PFSK-1 (cell line): ENCODE results near the gene MRPL33.

Source experiments
- FOXP2 ChIP-seq: optimal IDR thresholded peaks from 2 replicates; pipeline ENCODE3; 2011; ENCODE audit warnings: borderline replicate concordance, control low read depth, inconsistent platforms; ENCODE audit not compliant: insufficient read depth; ENCODE audit errors: extremely low read length, extremely low read depth
- POLR2AphosphoS5 ChIP-seq: IDR thresholded peaks from 2 replicates; pipeline ENCODE4 v1.6.1; 2012; ENCODE audit warnings: low read depth, mild to moderate bottlenecking, control low read depth, low read length, moderate library complexity
- REST ChIP-seq, 2 experiments: IDR thresholded peaks; 2 replicates each; pipeline versions ENCODE4 v1.6.1 to v1.8.0; 2011 to 2012; ENCODE audit warnings: low read depth in 2 of 2, low read length in 2 of 2, control low read depth in 1 of 2, inconsistent platforms in 1 of 2, mild to moderate bottlenecking in 1 of 2, moderate library complexity in 1 of 2; ENCODE audit not compliant: insufficient read depth in 1 of 2
- SIN3A ChIP-seq: IDR thresholded peaks from 2 replicates; pipeline ENCODE4 v1.6.1; 2012; ENCODE audit warnings: mild to moderate bottlenecking, low read length, moderate library complexity, borderline replicate concordance; ENCODE audit not compliant: insufficient read depth
- TAF1 ChIP-seq: IDR thresholded peaks from 2 replicates; pipeline ENCODE4 v1.6.1; 2012; ENCODE audit warnings: low read length, control low read depth, borderline replicate concordance; ENCODE audit not compliant: insufficient read depth

Gene MRPL33

GRCh38 chr2:27795868-27796277, 24.4 kb downstream of the MRPL33 start:
- TF ChIP-seq POLR2AphosphoS5 (no peak), SIN3A (no peak), TAF1 (no peak), REST (IDR thresholded peaks at IDR 0.05; ENCODE audit: insufficient read depth in 1 of 2, low read depth in 2 of 2, low read length in 2 of 2) (no peak), FOXP2 (no peak)

DNA sequence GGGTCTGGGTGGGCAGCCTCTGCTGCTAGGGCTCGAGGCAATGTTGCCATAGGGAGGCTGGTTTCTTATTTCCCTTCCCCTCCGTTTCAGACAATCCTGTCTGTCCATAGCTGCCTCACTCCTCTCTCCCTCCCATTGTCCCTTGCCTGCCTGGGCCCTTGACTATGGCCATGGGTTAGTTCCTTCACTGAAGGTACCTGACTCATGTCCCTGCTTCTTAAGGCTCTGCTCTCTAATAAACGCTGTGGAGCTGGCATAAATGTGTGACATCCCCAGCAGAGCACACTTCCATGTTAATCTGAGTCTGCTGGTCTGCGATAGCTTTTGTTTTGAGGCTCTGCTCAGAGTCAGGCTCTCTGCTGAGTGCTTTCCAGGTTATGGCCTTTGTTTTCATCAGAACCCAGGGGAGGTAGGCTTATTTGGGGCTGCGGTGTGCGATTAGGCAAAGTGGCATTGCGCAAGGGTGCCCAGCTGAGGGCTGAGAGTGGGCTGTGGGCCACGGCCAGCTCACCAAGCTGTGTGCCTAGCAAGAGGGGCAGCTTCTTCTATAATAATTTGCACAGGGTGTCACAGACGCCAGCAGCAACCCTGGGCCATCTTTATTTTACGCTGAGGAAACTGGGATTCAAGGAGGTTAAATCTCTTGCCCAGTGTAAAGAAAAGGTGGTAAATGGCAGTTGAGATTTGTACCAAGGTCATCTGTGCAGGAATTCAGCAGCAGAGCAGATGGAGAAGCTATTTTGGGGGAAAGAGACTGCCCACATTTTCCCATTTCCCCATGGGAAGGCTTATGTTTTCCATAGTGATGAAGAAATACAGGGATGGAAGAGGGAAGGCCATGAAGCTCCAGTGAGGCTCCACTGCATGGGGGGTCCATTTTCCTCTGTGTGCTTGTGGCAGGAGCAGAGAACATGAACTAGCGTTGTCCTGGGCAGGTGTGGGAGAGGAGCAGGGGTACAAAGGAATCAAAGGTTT, 25.6 kb downstream of the MRPL33 start:
- TF ChIP-seq POLR2AphosphoS5 (no peak), FOXP2 (no peak), SIN3A (no peak), REST (IDR thresholded peaks at IDR 0.05; ENCODE audit: insufficient read depth in 1 of 2, low read depth in 2 of 2, low read length in 2 of 2) (no peak), TAF1 (no peak)

DNA sequence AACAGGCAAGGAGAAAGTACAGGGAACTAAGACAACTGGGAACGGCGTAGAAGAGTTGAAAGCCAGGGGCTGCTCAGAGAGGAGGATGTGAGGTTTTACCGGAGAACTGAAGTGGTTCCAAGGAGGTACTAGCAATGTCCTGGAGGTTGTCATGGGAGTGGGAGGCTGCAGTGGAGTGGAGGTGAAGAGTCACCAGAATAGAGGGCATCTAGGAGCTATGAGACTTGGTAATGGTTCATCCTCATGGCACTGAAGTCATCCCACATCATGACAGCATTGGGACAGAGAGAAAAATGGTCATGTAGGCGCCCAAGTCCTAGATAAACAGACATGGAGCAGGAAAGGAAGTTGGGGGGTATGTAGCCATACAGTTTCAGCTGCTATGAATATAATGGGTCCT, 26.3 kb downstream of the MRPL33 start:
- no peak for TF ChIP-seq TAF1
- TF ChIP-seq FOXP2: no peak
- no peak for TF ChIP-seq REST (IDR thresholded peaks at IDR 0.05; ENCODE audit: insufficient read depth in 1 of 2, low read depth in 2 of 2, low read length in 2 of 2)
- no peak for TF ChIP-seq POLR2AphosphoS5
- TF ChIP-seq SIN3A: no peak

GRCh38 chr2:27798486-27798885, 27.0 kb downstream of the MRPL33 start:
- TF ChIP-seq POLR2AphosphoS5: no peak
- no peak for TF ChIP-seq SIN3A
- TF ChIP-seq FOXP2: no peak
- no peak for TF ChIP-seq TAF1
- no peak for TF ChIP-seq REST (IDR thresholded peaks at IDR 0.05; ENCODE audit: insufficient read depth in 1 of 2, low read depth in 2 of 2, low read length in 2 of 2)
